H9 (cell line): ENCODE measurements around the gene CALM1. TPM values are rescaled to one million over a fixed set of nuclear protein-coding genes. Genes with fewer than 3 reads are reported as not detected.

Experiments
- DNase-seq: peaks from one replicate; pipeline ENCODE4 v3.0.0-alpha.2; 2017
- H2AFZ ChIP-seq: one replicate; pipeline ENCODE4 v1.6.1; 2013; ENCODE audit warnings: mild to moderate bottlenecking, low read length, control low read depth, moderate library complexity
- H2AK5ac ChIP-seq: 2 replicates; pipeline ENCODE4 v1.6.1; 2013; ENCODE audit warnings: low read length, control low read depth, mixed read lengths; ENCODE audit not compliant: insufficient read length
- H2BK120ac ChIP-seq: one replicate; pipeline ENCODE4 v1.6.1; 2013; ENCODE audit warnings: low read depth, mild to moderate bottlenecking, low read length, control low read depth, inconsistent platforms; ENCODE audit not compliant: poor library complexity, severe bottlenecking
- H2BK12ac ChIP-seq: 2 replicates; pipeline ENCODE4 v1.6.1; 2013; ENCODE audit warnings: low read length, control low read depth, mixed read lengths, low read depth; ENCODE audit not compliant: insufficient read length
- H2BK15ac ChIP-seq: 2 replicates; pipeline ENCODE4 v1.6.1; 2013; ENCODE audit warnings: low read depth, low read length, control low read depth
- H2BK20ac ChIP-seq: one replicate; pipeline ENCODE4 v1.6.1; 2013; ENCODE audit warnings: low read depth, mild to moderate bottlenecking, low read length, control low read depth, inconsistent platforms; ENCODE audit not compliant: poor library complexity, severe bottlenecking
- H2BK5ac ChIP-seq: 2 replicates; pipeline ENCODE4 v1.6.1; 2013; ENCODE audit warnings: low read length, control low read depth, mixed read lengths; ENCODE audit not compliant: insufficient read length
- H3K14ac ChIP-seq: 2 replicates; pipeline ENCODE4 v1.6.1; 2013; ENCODE audit warnings: low read length, control low read depth; ENCODE audit not compliant: insufficient read depth
- H3K18ac ChIP-seq: 2 replicates; pipeline ENCODE4 v1.6.1; 2013; ENCODE audit warnings: low read depth, mild to moderate bottlenecking, mixed read lengths, low read length, control low read depth; ENCODE audit not compliant: insufficient read length
- H3K23ac ChIP-seq: 2 replicates; pipeline ENCODE4 v1.6.1; 2013; ENCODE audit warnings: low read length, control low read depth, mixed read lengths, low read depth; ENCODE audit not compliant: insufficient read length
- H3K23me2 ChIP-seq: 2 replicates; pipeline ENCODE4 v1.6.1; 2013; ENCODE audit warnings: low read depth, mild to moderate bottlenecking, mixed read lengths, low read length, control low read depth; ENCODE audit not compliant: insufficient read length, poor library complexity, severe bottlenecking
- H3K27ac ChIP-seq: 2 replicates; pipeline ENCODE4 v1.5.1; 2013; ENCODE audit warnings: low read length, control low read depth, mixed read lengths, low read depth; ENCODE audit not compliant: insufficient read length
- H3K27me3 ChIP-seq: 2 replicates; pipeline ENCODE4 v1.6.1; 2013; ENCODE audit warnings: low read length, control low read depth, inconsistent platforms; ENCODE audit not compliant: insufficient read depth
- H3K4ac ChIP-seq: 2 replicates; pipeline ENCODE4 v1.6.1; 2013; ENCODE audit warnings: low read depth, mild to moderate bottlenecking, control low read depth, inconsistent platforms, low read length, moderate library complexity
- H3K4me1 ChIP-seq: 2 replicates; pipeline ENCODE4 v1.6.1; 2013; ENCODE audit warnings: low read length, control low read depth, inconsistent platforms; ENCODE audit not compliant: insufficient read depth
- H3K4me2 ChIP-seq: 2 replicates; pipeline ENCODE4 v1.6.1; 2013; ENCODE audit warnings: low read length, control low read depth, mixed read lengths; ENCODE audit not compliant: insufficient read length, insufficient read depth
- H3K56ac ChIP-seq: 2 replicates; pipeline ENCODE4 v1.6.1; 2013; ENCODE audit warnings: low read depth, mild to moderate bottlenecking, mixed read lengths, low read length, control low read depth; ENCODE audit not compliant: insufficient read length
- H3K79me1 ChIP-seq: 2 replicates; pipeline ENCODE4 v1.6.1; 2013; ENCODE audit warnings: low read depth, mild to moderate bottlenecking, moderate library complexity, low read length, control low read depth, inconsistent platforms; ENCODE audit not compliant: insufficient read depth, poor library complexity, severe bottlenecking
- H3K79me2 ChIP-seq: 2 replicates; pipeline ENCODE4 v1.6.1; 2013; ENCODE audit warnings: low read length, control low read depth, inconsistent platforms; ENCODE audit not compliant: insufficient read depth
- H3K9ac ChIP-seq: 2 replicates; pipeline ENCODE4 v1.6.1; 2013; ENCODE audit warnings: low read length, control low read depth, mixed read lengths; ENCODE audit not compliant: insufficient read length; ENCODE audit errors: extremely low read depth
- H3K9me3 ChIP-seq: one replicate; pipeline ENCODE4 v1.6.1; 2013; ENCODE audit warnings: low read depth, low read length, inconsistent platforms; ENCODE audit not compliant: control insufficient read depth
- H3T11ph ChIP-seq: one replicate; pipeline ENCODE4 v1.6.1; 2013; ENCODE audit warnings: mild to moderate bottlenecking, low read length, control low read depth, inconsistent platforms
- H4K20me1 ChIP-seq: one replicate; pipeline ENCODE4 v1.6.1; 2013; ENCODE audit not compliant: control insufficient read depth, insufficient read length, insufficient read depth
- H4K5ac ChIP-seq: 2 replicates; pipeline ENCODE4 v1.6.1; 2013; ENCODE audit warnings: low read depth, mild to moderate bottlenecking, mixed read lengths, low read length, control low read depth; ENCODE audit not compliant: insufficient read length
- H4K8ac ChIP-seq: replicated peaks from 2 replicates; pipeline ENCODE4 v1.6.1; 2013; ENCODE audit warnings: low read length, control low read depth, mixed read lengths, low read depth; ENCODE audit not compliant: insufficient read length
- H4K91ac ChIP-seq: 2 replicates; pipeline ENCODE4 v1.6.1; 2013; ENCODE audit warnings: low read depth, mild to moderate bottlenecking, moderate library complexity, mixed read lengths, low read length, control low read depth; ENCODE audit not compliant: insufficient read length
- H3K27ac Mint-ChIP-seq, 3 experiments: 2 replicates in 2 of 3; 3 replicates in 1 of 3; pipeline ENCODE4 v1.8.0; 2020 to 2021; ENCODE audit warnings: mixed read lengths in 3 of 3, mild to moderate bottlenecking in 1 of 3, moderate library complexity in 1 of 3
- H3K27me3 Mint-ChIP-seq: 2 replicates; pipeline ENCODE4 v1.8.0; 2021; ENCODE audit warnings: low read depth, mild to moderate bottlenecking, moderate library complexity, mixed read lengths
- H3K36me3 Mint-ChIP-seq, 3 experiments: 2 replicates in 2 of 3; 3 replicates in 1 of 3; pipeline ENCODE4 v1.8.0; 2020 to 2021; ENCODE audit warnings: low read depth in 3 of 3, mixed read lengths in 3 of 3; ENCODE audit not compliant: insufficient read depth in 1 of 3
- H3K4me1 Mint-ChIP-seq, 2 experiments: 2 replicates each; pipeline ENCODE4 v1.8.0; 2020; ENCODE audit warnings: mixed read lengths in 2 of 2
- H3K4me3 Mint-ChIP-seq, 2 experiments: 2 replicates in 1 of 2; 3 replicates in 1 of 2; pipeline ENCODE4 v1.8.0; 2020 to 2021; ENCODE audit warnings: mild to moderate bottlenecking in 2 of 2, mixed read lengths in 2 of 2, moderate library complexity in 1 of 2
- H3K9me3 Mint-ChIP-seq, 2 experiments: 2 replicates in 1 of 2; 3 replicates in 1 of 2; pipeline ENCODE4 v1.8.0; 2020; ENCODE audit warnings: mild to moderate bottlenecking in 2 of 2, mixed read lengths in 2 of 2, moderate library complexity in 1 of 2
- WGBS: extraction: QIAGEN DNeasy Blood & Tissue Kit; methylation state at CpG from one replicate; pipeline ENCODE4 v1.1.7; 2013; ENCODE audit warnings: missing lambda C conversion rate, low lambda C conversion rate, mixed read lengths; ENCODE audit not compliant: insufficient read length; ENCODE audit errors: extremely low coverage; 5-methylcytosine and 5-hydroxymethylcytosine counted together
- total RNA-seq: library from RNA; stranded (reverse); gene quantifications from 2 replicates; pipeline ENCODE4 v1.2.1, GENCODE V29; 2021
- TF ChIP-seq, protein P1 (sequence below): fragments of 200-600 bp; sonication (generic); conservative IDR thresholded peaks from 3 replicates; pipeline ENCODE4 v1.8.0; 2021; ENCODE audit warnings: antibody characterized with exemption, mild to moderate bottlenecking

The CALM1 gene
- total RNA-seq, 1 experiment from 2014 or later, result 354 TPM

DNA sequence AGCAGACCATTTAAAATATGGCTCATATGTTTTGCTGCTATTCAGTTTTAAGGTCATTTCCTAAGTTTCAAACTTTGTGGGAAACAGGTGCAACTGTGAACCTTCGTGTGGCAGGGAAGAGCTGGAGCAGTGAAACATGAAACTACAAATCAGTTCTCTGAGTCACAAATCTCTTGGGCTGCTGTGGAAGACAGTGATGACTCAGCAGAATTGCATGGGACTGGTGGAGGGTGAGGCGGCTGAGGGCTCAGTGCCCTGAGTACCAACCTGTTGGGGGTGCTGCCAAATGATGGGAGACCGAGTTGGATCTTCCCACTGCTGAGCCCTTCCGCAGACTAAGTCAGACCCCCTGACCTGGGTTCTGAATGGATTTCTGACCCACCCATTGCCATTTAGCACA, 8.4 kb upstream of the CALM1 start:
- no peak overlapping the region for H2AFZ ChIP-seq
- H3K23me2 ChIP-seq, result peaks cover 8% of the 10 kb centered on the region

More for the DNA sequence above, 8.4 kb upstream of the CALM1 start:
- no peak overlapping the region for H3K4ac ChIP-seq
- DNase-seq, result peak; percentile 58
- H3K56ac ChIP-seq, result no peak overlapping the region
- no peak overlapping the region for H4K91ac ChIP-seq
- no peak overlapping the region for H3K14ac ChIP-seq
- no peaks in the 10 kb centered on the region for H3K27me3 ChIP-seq
- no peaks in the 10 kb centered on the region for H4K20me1 ChIP-seq
- H3K27ac ChIP-seq, result no peak overlapping the region
- H3K79me1 ChIP-seq, result no peaks in the 10 kb centered on the region
- WGBS, result no CpG with 5 or more reads among the region's 4 CpGs
- H3K27ac Mint-ChIP-seq, result no peak overlapping the region
- H2BK20ac ChIP-seq, result no peak overlapping the region
- H3K79me2 ChIP-seq, result no peaks in the 10 kb centered on the region
- H3K18ac ChIP-seq, result no peak overlapping the region
- no peak overlapping the region for H3K9ac ChIP-seq
- no peak overlapping the region for H3K23ac ChIP-seq
- H3K4me3 Mint-ChIP-seq, result no peak overlapping the region
- no peak overlapping the region for H4K8ac ChIP-seq
- TF ChIP-seq, protein P1, sequence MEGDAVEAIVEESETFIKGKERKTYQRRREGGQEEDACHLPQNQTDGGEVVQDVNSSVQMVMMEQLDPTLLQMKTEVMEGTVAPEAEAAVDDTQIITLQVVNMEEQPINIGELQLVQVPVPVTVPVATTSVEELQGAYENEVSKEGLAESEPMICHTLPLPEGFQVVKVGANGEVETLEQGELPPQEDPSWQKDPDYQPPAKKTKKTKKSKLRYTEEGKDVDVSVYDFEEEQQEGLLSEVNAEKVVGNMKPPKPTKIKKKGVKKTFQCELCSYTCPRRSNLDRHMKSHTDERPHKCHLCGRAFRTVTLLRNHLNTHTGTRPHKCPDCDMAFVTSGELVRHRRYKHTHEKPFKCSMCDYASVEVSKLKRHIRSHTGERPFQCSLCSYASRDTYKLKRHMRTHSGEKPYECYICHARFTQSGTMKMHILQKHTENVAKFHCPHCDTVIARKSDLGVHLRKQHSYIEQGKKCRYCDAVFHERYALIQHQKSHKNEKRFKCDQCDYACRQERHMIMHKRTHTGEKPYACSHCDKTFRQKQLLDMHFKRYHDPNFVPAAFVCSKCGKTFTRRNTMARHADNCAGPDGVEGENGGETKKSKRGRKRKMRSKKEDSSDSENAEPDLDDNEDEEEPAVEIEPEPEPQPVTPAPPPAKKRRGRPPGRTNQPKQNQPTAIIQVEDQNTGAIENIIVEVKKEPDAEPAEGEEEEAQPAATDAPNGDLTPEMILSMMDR, result no peak
- H3T11ph ChIP-seq, result no peak overlapping the region
- H2BK15ac ChIP-seq, result no peak overlapping the region
- H2AK5ac ChIP-seq, result no peak overlapping the region
- H3K4me2 ChIP-seq, result no peak overlapping the region
- H3K4me1 Mint-ChIP-seq, result peaks cover 18 to 21% of the 10 kb centered on the region in 2 experiments
- H3K9me3 ChIP-seq, result no peaks in the 10 kb centered on the region
- no peak overlapping the region for H2BK12ac ChIP-seq
- no peak overlapping the region for H2BK120ac ChIP-seq
- no peak overlapping the region for H2BK5ac ChIP-seq
- no peaks in the 10 kb centered on the region for H3K36me3 Mint-ChIP-seq
- no peak overlapping the region for H4K5ac ChIP-seq
- peaks cover 8% of the 10 kb centered on the region; the same call in 1 of the 2 replicates for H3K4me1 ChIP-seq
- no peaks in the 10 kb centered on the region for H3K9me3 Mint-ChIP-seq
- peaks cover 16% of the 10 kb centered on the region for H3K27me3 Mint-ChIP-seq
